Measurements from ENCODE around the gene SPNS3. TPM values are rescaled to one million over a fixed set of nuclear protein-coding genes. Genes with fewer than 3 reads are reported as not detected.

Gene SPNS3
- total RNA-seq, 1 experiment from 2014 or later, result not detected

DNA sequence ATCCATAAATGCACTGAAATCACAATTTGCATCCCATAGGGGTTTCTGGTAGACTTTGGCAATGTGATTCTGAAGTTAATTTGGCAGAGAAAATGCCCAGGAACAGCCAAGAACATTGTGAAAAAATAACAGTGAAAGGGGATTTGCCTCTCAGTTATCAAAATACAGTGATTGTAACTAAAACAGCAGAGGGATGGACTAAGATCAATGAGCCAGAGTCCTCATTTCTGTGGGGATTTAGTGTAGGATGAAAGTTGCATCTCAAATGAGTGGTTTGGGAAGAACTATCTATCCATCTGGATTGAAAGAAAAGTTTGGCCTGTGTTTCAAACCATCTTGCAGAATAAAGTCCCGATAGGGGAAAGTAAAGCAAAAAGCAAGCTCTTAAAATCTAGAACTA is 93.4 kb downstream of the SPNS3 start:
- Mint-ChIP-seq H3K9me3 (ENCODE audit: unreplicated experiment) (no peaks in the 10 kb centered on the region), H3K27ac (ENCODE audit: unreplicated experiment) (no peak overlapping the region), H3K27me3 (ENCODE audit: insufficient read depth, unreplicated experiment) (no peaks in the 10 kb centered on the region), H3K36me3 (ENCODE audit: insufficient read depth, unreplicated experiment) (no peaks in the 10 kb centered on the region), H3K4me3 (ENCODE audit: unreplicated experiment) (no peak overlapping the region), H3K4me1 (ENCODE audit: low read depth, unreplicated experiment) (no peaks in the 10 kb centered on the region)
- no peaks in the 10 kb centered on the region for H3K9me3 ChIP-seq
- H3K36me3 ChIP-seq (ENCODE audit: control insufficient read depth, insufficient read depth, low read length), result no peaks in the 10 kb centered on the region
- no peaks in the 10 kb centered on the region for H3K27me3 ChIP-seq (replicated peaks; ENCODE audit: control insufficient read depth, insufficient read depth, low read length)
- ChIA-PET POLR2A (no interaction called here), CTCF (no interaction called here)
- H3K4me3 ChIP-seq (ENCODE audit: low read depth, low read length), result no peak overlapping the region
- intact Hi-C loops (cut with micrococcal nuclease; ENCODE audit: unreplicated experiment), result no loop called here
- BruUV-seq (replicated peaks), result no TSS peak
- no peaks in the 10 kb centered on the region for H3K4me1 ChIP-seq
- TF ChIP-seq, protein P1, sequence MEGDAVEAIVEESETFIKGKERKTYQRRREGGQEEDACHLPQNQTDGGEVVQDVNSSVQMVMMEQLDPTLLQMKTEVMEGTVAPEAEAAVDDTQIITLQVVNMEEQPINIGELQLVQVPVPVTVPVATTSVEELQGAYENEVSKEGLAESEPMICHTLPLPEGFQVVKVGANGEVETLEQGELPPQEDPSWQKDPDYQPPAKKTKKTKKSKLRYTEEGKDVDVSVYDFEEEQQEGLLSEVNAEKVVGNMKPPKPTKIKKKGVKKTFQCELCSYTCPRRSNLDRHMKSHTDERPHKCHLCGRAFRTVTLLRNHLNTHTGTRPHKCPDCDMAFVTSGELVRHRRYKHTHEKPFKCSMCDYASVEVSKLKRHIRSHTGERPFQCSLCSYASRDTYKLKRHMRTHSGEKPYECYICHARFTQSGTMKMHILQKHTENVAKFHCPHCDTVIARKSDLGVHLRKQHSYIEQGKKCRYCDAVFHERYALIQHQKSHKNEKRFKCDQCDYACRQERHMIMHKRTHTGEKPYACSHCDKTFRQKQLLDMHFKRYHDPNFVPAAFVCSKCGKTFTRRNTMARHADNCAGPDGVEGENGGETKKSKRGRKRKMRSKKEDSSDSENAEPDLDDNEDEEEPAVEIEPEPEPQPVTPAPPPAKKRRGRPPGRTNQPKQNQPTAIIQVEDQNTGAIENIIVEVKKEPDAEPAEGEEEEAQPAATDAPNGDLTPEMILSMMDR (IDR thresholded peaks at IDR 0.05; ENCODE audit: insufficient read depth in 1 of 2, low read depth in 1 of 2, low read length in 1 of 2, severe bottlenecking in 1 of 2, unreplicated experiment in 1 of 2), result no peak
- no peak for DNase-seq

DNA sequence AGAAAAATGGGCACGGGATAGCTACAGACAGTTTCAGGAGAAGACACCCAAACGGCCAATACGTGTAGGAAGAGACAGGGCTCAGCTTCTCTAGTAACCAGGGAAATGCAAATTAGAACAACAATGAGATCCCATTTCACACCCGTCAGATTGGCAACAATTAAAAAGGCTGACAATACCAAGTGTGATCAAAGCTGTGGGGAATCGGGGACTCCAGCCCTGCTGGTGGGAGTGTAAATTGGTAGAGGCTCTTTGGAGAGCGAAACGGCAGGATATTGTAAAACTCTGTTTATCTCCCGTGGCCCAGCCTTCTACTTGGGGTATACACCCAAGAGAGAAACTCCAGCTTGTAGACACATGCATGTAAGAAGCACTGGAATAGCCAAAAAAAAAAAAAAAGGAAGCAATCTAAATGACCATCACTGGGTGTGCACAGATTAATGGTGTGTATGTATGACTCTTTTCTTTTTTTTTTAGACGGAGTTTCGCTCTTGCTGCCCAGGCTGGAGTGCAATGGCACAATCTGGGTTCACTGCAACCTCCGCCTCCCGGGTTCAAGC is 93.9 kb downstream of the SPNS3 start:
- H3K4me3 Mint-ChIP-seq (ENCODE audit: unreplicated experiment), result no peak overlapping the region

DNA sequence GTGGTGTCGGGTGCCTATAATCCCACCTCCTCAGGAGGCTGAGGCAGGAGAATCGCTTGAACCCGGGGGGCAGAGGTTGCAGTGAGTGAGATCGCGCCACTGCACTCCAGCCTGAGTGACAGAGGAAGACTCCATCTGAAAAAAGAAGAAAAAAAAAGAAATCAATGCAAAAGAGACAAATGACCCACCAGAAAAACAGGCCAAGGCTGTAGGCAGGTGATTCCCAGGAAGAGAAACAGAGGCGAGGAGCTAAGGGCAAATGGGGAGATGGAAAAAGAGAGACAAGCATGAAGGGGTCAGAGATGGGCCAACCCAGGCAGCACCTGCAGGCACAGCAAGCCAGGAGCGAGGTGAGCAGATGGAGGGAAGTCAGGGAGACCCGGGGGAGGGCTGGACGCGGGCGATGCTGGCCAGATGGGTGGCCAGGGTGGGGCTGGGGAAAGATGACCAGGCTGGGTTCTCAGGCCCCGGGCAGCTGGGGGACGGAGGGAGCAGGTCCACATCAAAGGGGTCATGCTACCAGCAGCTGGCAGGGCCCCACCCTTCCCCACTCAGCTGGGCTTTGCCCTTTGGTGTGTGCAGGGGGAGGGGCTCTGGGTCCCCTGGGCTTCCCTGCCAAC is 95.9 kb downstream of the SPNS3 start:
- no peaks in the 10 kb centered on the region for H3K27me3 ChIP-seq (replicated peaks; ENCODE audit: control insufficient read depth, insufficient read depth, low read length)
- no peak overlapping the region for H3K4me3 ChIP-seq (ENCODE audit: low read depth, low read length)
- no peaks in the 10 kb centered on the region for H3K4me1 ChIP-seq
- no peaks in the 10 kb centered on the region for H3K36me3 ChIP-seq (ENCODE audit: control insufficient read depth, insufficient read depth, low read length)
- Mint-ChIP-seq H3K4me3 (ENCODE audit: unreplicated experiment) (no peak overlapping the region), H3K27me3 (ENCODE audit: insufficient read depth, unreplicated experiment) (no peaks in the 10 kb centered on the region), H3K4me1 (ENCODE audit: low read depth, unreplicated experiment) (no peaks in the 10 kb centered on the region), H3K36me3 (ENCODE audit: insufficient read depth, unreplicated experiment) (no peaks in the 10 kb centered on the region), H3K9me3 (ENCODE audit: unreplicated experiment) (no peaks in the 10 kb centered on the region), H3K27ac (ENCODE audit: unreplicated experiment) (no peak overlapping the region)
- no TSS peak for BruUV-seq (replicated peaks)
- intact Hi-C loops (cut with micrococcal nuclease; ENCODE audit: unreplicated experiment), result no loop called here
- no peak for DNase-seq
- ChIA-PET CTCF (no interaction called here), POLR2A (no interaction called here)
- no peaks in the 10 kb centered on the region for H3K9me3 ChIP-seq
- TF ChIP-seq, protein P1 (IDR thresholded peaks at IDR 0.05; ENCODE audit: insufficient read depth in 1 of 2, low read depth in 1 of 2, low read length in 1 of 2, severe bottlenecking in 1 of 2, unreplicated experiment in 1 of 2), result no peak

More for the DNA sequence above, 93.9 kb downstream of the SPNS3 start:
- intact Hi-C loops (cut with micrococcal nuclease; ENCODE audit: unreplicated experiment), result no loop called here
- no peaks in the 10 kb centered on the region for H3K36me3 ChIP-seq (ENCODE audit: control insufficient read depth, insufficient read depth, low read length)
- no TSS peak for BruUV-seq (replicated peaks)
- ChIA-PET POLR2A (no interaction called here), CTCF (no interaction called here)
- no peaks in the 10 kb centered on the region for H3K4me1 ChIP-seq
- TF ChIP-seq, protein P1 (IDR thresholded peaks at IDR 0.05; ENCODE audit: insufficient read depth in 1 of 2, low read depth in 1 of 2, low read length in 1 of 2, severe bottlenecking in 1 of 2, unreplicated experiment in 1 of 2), result no peak
- Mint-ChIP-seq H3K36me3 (ENCODE audit: insufficient read depth, unreplicated experiment) (no peaks in the 10 kb centered on the region), H3K9me3 (ENCODE audit: unreplicated experiment) (no peaks in the 10 kb centered on the region), H3K4me1 (ENCODE audit: low read depth, unreplicated experiment) (no peaks in the 10 kb centered on the region), H3K27me3 (ENCODE audit: insufficient read depth, unreplicated experiment) (no peaks in the 10 kb centered on the region), H3K27ac (ENCODE audit: unreplicated experiment) (no peak overlapping the region)
- H3K9me3 ChIP-seq, result no peaks in the 10 kb centered on the region
- no peak overlapping the region for H3K4me3 ChIP-seq (ENCODE audit: low read depth, low read length)
- DNase-seq, result no peak
- H3K27me3 ChIP-seq (replicated peaks; ENCODE audit: control insufficient read depth, insufficient read depth, low read length), result no peaks in the 10 kb centered on the region

Data from Caco-2 (cell line).